HepG2 (cell line): ENCODE results near the gene IRX3. TPM values are rescaled to one million over a fixed set of nuclear protein-coding genes. Genes with fewer than 3 reads are reported as not detected.

Experiments used
- CBX2 ChIP-seq, 2 experiments: fragments of 200-600 bp in 1 of 2; sonication (generic); formaldehyde crosslinking in 1 of 2; IDR thresholded peaks; 2 replicates each; pipeline versions ENCODE4 v1.7.0 to v1.8.1; 2018 to 2022; ENCODE audit warnings: low read depth in 2 of 2, low read length in 1 of 2, mild to moderate bottlenecking in 1 of 2, missing genetic modification reagents in 1 of 2
- DNMT3B ChIP-seq: conservative IDR thresholded peaks from 2 replicates; pipeline ENCODE4 v1.6.1; 2016; ENCODE audit warnings: missing biosample characterization, control low read depth
- ELF1 ChIP-seq: sonication (generic); formaldehyde crosslinking; IDR thresholded peaks from 2 replicates; pipeline ENCODE4 v1.4.0; 2020; ENCODE audit warnings: missing genetic modification reagents
- EP300 ChIP-seq, 3 experiments: sonication (generic) in 1 of 3; formaldehyde crosslinking in 1 of 3; IDR thresholded peaks; 2 replicates each; pipeline versions ENCODE4 v1.5.1 to v1.6.1; 2011 to 2020; ENCODE audit warnings: low read depth in 2 of 3, low read length in 2 of 3, borderline replicate concordance in 1 of 3, improper control_type of control experiment in 1 of 3, mild to moderate bottlenecking in 1 of 3, missing genetic modification reagents in 1 of 3, moderate library complexity in 1 of 3
- GPBP1L1 ChIP-seq: sonication (generic); formaldehyde crosslinking; IDR thresholded peaks from 2 replicates; pipeline ENCODE4 v1.5.0; 2020; ENCODE audit warnings: mild to moderate bottlenecking, missing genetic modification reagents
- KDM3A ChIP-seq: IDR thresholded peaks from 2 replicates; pipeline ENCODE4 v1.6.1; 2018; ENCODE audit warnings: low read depth, missing compliant biosample characterization
- KLF15 ChIP-seq: sonication (generic); formaldehyde crosslinking; IDR thresholded peaks from 2 replicates; pipeline ENCODE4 v1.8.1; 2023; ENCODE audit warnings: borderline replicate concordance, mild to moderate bottlenecking, inconsistent platforms, missing genetic modification reagents, mixed read lengths
- KLF9 ChIP-seq: IDR thresholded peaks from 2 replicates; pipeline ENCODE4 v1.6.1; 2016; ENCODE audit warnings: low read depth
- MLX ChIP-seq: IDR thresholded peaks from 2 replicates; pipeline ENCODE4 v1.6.1; 2016
- RELA ChIP-seq: sonication (generic); formaldehyde crosslinking; IDR thresholded peaks from 2 replicates; pipeline ENCODE4 v1.4.0; 2020; ENCODE audit warnings: missing genetic modification reagents
- RFX1 ChIP-seq: fragments of 450-650 bp; IDR thresholded peaks from 2 replicates; pipeline ENCODE4 v1.6.1; 2017
- RNF2 ChIP-seq: fragments of 450-650 bp; conservative IDR thresholded peaks from 2 replicates; pipeline ENCODE4 v1.6.1; 2016; ENCODE audit warnings: low read depth
- SPEN ChIP-seq: sonication (generic); formaldehyde crosslinking; IDR thresholded peaks from 2 replicates; pipeline ENCODE4 v1.5.1; 2020; ENCODE audit warnings: low read depth, mild to moderate bottlenecking, missing genetic modification reagents
- ZBTB40 ChIP-seq, 2 experiments: fragments of 450-650 bp in 1 of 2; sonication (generic) in 1 of 2; formaldehyde crosslinking in 1 of 2; IDR thresholded peaks; 2 replicates each; pipeline versions ENCODE4 v1.6.1 to v1.8.0; 2016 to 2022; ENCODE audit warnings: antibody characterized with exemption in 1 of 2, mild to moderate bottlenecking in 1 of 2, missing genetic modification reagents in 1 of 2
- ZNF317 ChIP-seq: sonication (generic); formaldehyde crosslinking; IDR thresholded peaks from 2 replicates; pipeline ENCODE4 v1.5.0; 2020; ENCODE audit warnings: mild to moderate bottlenecking, missing genetic modification reagents
- ZNF343 ChIP-seq: sonication (generic); formaldehyde crosslinking; IDR thresholded peaks from 2 replicates; pipeline ENCODE4 v1.4.0; 2020; ENCODE audit warnings: mild to moderate bottlenecking, missing genetic modification reagents
- ZNF496 ChIP-seq: sonication (generic); formaldehyde crosslinking; IDR thresholded peaks from 2 replicates; pipeline ENCODE4 v1.8.1; 2023; ENCODE audit warnings: mild to moderate bottlenecking, moderate library complexity, missing genetic modification reagents; ENCODE audit not compliant: insufficient replicate concordance
- ZNF879 ChIP-seq: sonication (generic); formaldehyde crosslinking; IDR thresholded peaks from 2 replicates; pipeline ENCODE4 v1.8.1; 2023; ENCODE audit warnings: missing genetic modification reagents
- ZSCAN22 ChIP-seq: sonication (generic); formaldehyde crosslinking; IDR thresholded peaks from 2 replicates; pipeline ENCODE4 v1.4.0; 2020; ENCODE audit warnings: mild to moderate bottlenecking, missing genetic modification reagents
- polyA plus RNA-seq, 8 experiments: library from polyadenylated mRNA; depleted of rRNA in 3 of 8; stranded (reverse) in 7 of 8; unstranded in 1 of 8; fragments of >200 nt; fragmentation: Illumina TruSeq in 4 of 8; extraction: Trizol in 4 of 8; gene quantifications; 2 replicates each; pipeline versions ENCODE4 v1.2.1 to v1.2.3, GENCODE V29; 2011 to 2016; ENCODE audit warnings: low read depth in 4 of 8, missing spikeins in 1 of 8, mixed read lengths in 1 of 8; ENCODE audit not compliant: insufficient read depth in 1 of 8
- total RNA-seq, 5 experiments: library from RNA; depleted of rRNA; stranded (reverse); fragments of >200 nt; fragmentation: Illumina TruSeq; extraction: Trizol; gene quantifications; 2 replicates each; pipeline ENCODE4 v1.2.3, GENCODE V29; 2016; ENCODE audit warnings: low read depth in 1 of 5

Gene IRX3
- total and polyA plus RNA-seq, 2 of the 13 experiments (the other 11 are each of a cell fraction or from before 2014, with no cell fraction given): 9.2 to 16.4 TPM

GRCh38 chr16:54286366-54287130 lies at the start of gene IRX3 (continued):
- TF ChIP-seq KDM3A (CRISPR knock-in tag): no peak
- 0 out of 2 replicates have a peak, but pooled peaks have one; percentile 26 for TF ChIP-seq ELF1 (CRISPR knock-in tag)
- TF ChIP-seq ZBTB40 (IDR thresholded peaks at IDR 0.05): no peak
- peak; percentile 61; the same call in 1 of the 2 replicates for TF ChIP-seq ZBTB40 (CRISPR knock-in tag; IDR thresholded peaks at IDR 0.05)
- no peak for TF ChIP-seq MLX (CRISPR knock-in tag)
- no peak for TF ChIP-seq DNMT3B (CRISPR knock-in tag)
- no peak for TF ChIP-seq GPBP1L1 (CRISPR knock-in tag)
- no peak for TF ChIP-seq ZNF879 (CRISPR knock-in tag)
- no peak for TF ChIP-seq EP300 (IDR thresholded peaks at IDR 0.05; ENCODE audit: low read depth in 2 of 2, low read length in 2 of 2)
- no peak for TF ChIP-seq EP300 (CRISPR knock-in tag; IDR thresholded peaks at IDR 0.05; ENCODE audit: borderline replicate concordance)
- TF ChIP-seq ZSCAN22: no peak
- TF ChIP-seq KLF9: no peak
- TF ChIP-seq ZNF343: no peak
- no peak for TF ChIP-seq KLF15 (CRISPR knock-in tag)
- TF ChIP-seq RELA (CRISPR knock-in tag): no peak
- TF ChIP-seq RFX1: no peak
- TF ChIP-seq SPEN (CRISPR knock-in tag): no peak
- TF ChIP-seq CBX2 (IDR thresholded peaks at IDR 0.05; ENCODE audit: low read depth, low read length): no peak
- TF ChIP-seq CBX2 (CRISPR knock-in tag; IDR thresholded peaks at IDR 0.05; ENCODE audit: low read depth): no peak
- TF ChIP-seq ZNF496 (CRISPR knock-in tag): no peak
- TF ChIP-seq ZNF317 (CRISPR knock-in tag): no peak
- no peak for TF ChIP-seq RNF2
